Measurements from ENCODE around the gene IL31.
A peak's percentile ranks its signal among the peaks of the same experiment; 100 is the strongest.
"Not testable (repeated sequence)": the region's sequence is repeated elsewhere in the genome, so short reads cannot be mapped to it uniquely, and the experiment has no call there.

IL31 gene

DNA sequence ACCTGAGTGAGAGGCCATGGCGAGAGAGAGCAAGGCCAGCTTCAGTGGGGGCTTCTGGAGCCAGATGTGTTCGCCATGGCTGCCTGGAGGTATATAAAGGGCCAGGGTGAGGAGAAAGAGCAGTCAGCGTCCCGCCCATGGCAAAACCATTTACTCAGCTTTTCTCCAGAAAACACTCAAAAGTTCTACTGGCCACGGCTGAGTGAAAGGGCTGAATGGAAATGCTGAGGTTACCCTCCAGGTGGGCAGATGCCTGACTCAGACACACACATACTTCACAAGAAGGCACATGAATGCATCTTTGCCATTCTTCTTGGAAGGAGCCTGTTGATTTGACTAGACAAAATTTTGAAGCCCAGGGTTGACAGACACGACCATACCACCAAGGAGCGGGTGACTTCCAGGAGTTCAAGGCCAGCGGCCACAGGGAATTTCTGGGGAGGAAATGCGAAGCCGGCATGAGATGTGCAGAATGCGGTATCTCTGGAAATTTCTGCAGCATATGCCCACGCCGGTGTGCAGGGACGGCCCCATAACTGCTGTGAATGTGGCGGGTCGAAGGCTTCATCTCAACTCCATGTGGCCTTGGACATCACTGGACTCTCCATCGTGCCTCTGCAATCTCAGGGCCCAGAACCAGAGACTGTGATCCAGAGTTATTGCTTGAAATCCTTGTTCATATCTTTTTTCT lies at the start of gene IL31:
Gene IL31 (minus strand): TSS at position 67 of the 691 bp plus-strand sequence. CDS start 49 bp downstream, at position 18.
- Mint-ChIP-seq H3K4me3 (no peak within 1 kb of the TSS), H3K27me3 (ENCODE audit: low read depth) (no peaks in the 10 kb centered on the region), H3K36me3 (ENCODE audit: low read depth) (no peaks in the 10 kb centered on the region), H3K9me3 (no peaks in the 10 kb centered on the region), H3K4me1 (ENCODE audit: low read depth) (no peaks in the 10 kb centered on the region), H3K27ac (no peak within 1 kb of the TSS)
- peak; percentile 44 for DNase-seq (ENCODE audit: low spot score)

DNA sequence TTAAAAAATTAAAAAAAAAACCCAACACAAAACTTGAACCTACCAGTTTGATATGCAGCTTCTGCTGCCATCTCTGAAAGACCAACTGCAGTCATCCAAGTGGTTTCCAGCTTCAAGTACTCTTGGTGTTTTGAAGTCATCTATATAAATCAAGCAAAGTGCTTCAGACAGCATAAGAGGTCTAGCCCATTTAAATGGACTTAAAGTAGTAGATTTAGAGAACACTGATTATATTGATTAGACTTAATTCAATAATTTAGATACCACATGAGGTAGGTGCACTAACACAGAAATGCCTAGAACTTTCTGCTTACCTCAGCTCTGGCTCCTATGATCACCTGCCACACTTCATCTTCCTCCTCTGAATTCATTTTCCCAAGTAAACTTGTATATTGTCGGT lies 42.4 kb upstream of the IL31 start:
- Mint-ChIP-seq H3K27me3 (ENCODE audit: low read depth) (no peaks in the 10 kb centered on the region), H3K27ac (peak overlapping the region; percentile 16), H3K4me3 (no peak overlapping the region), H3K9me3 (no peaks in the 10 kb centered on the region), H3K4me1 (ENCODE audit: low read depth) (peaks cover 4% of the 10 kb centered on the region), H3K36me3 (ENCODE audit: low read depth) (peaks cover 42% of the 10 kb centered on the region)
- DNase-seq (ENCODE audit: low spot score), result no peak

DNA sequence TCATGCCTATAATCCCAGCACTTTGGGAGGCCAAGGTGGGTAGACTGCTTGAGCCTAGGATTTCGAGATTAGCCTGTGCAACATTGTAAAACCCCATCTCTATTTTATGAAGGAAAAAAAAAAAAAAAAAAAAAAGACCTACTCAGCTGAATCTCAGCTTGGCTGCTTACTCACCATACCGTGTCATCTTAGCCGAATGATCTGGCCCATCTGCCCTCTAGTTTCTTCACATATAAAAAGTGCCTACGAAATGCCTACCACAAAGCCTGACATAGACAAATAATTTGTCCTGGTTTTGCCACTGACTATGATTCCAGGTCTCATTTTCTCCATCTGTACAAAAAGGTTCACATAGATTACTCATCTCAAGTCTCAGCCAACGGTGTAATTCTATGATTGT lies 41.8 kb upstream of the IL31 start:
- peaks cover 39% of the 10 kb centered on the region for H3K36me3 Mint-ChIP-seq (ENCODE audit: low read depth)
- no peaks in the 10 kb centered on the region for H3K9me3 Mint-ChIP-seq
- peaks cover under 1% of the 10 kb centered on the region for H3K4me1 Mint-ChIP-seq (ENCODE audit: low read depth)
- H3K27me3 Mint-ChIP-seq (ENCODE audit: low read depth), result no peaks in the 10 kb centered on the region
- no peak for DNase-seq (ENCODE audit: low spot score)
- no peak overlapping the region for H3K27ac Mint-ChIP-seq
- H3K4me3 Mint-ChIP-seq, result no peak overlapping the region

DNA sequence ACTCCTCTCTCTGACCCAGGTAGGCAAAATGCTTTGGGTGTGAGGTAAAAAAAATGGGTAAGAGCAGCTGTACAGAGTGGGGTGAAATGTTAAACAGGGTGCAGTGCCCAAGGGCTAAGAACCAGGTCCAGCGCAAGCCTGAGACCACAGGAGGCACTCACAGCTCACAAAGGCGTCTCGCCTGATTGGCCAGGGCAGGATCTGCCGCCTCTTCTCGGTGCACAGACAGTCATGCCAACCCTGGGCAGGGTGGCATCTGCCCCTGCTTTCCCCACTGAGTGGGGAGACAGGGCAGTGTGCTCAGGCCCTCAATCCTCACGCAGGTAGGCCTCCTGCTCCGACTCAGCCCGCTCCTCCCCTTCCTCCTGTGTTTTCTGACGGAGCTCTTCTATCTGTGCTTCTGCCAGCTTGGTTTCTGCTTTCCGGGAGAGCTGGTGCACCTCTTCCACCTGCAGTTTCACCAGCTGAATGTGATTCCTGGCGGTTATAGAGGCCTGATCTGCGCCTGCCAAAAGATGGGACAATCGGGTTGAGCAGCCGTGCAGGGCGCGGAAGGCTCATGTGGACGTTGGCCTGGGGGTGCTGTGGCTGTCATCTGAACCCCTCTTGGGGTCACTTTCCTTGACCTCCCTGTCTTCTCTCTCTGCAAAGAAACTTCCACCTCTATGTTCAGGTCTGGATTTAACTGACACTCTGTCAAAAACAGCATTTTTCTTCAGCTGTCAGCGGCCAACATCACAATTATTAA lies 34.2 kb upstream of the IL31 start:
- H3K27ac Mint-ChIP-seq, result no peak overlapping the region
- DNase-seq (ENCODE audit: low spot score), result no peak
- H3K4me3 Mint-ChIP-seq, result no peak overlapping the region
- peaks cover 12% of the 10 kb centered on the region for H3K27me3 Mint-ChIP-seq (ENCODE audit: low read depth)
- peaks cover 6% of the 10 kb centered on the region for H3K4me1 Mint-ChIP-seq (ENCODE audit: low read depth)
- H3K36me3 Mint-ChIP-seq (ENCODE audit: low read depth), result peaks cover 34% of the 10 kb centered on the region
- no peaks in the 10 kb centered on the region for H3K9me3 Mint-ChIP-seq

DNA sequence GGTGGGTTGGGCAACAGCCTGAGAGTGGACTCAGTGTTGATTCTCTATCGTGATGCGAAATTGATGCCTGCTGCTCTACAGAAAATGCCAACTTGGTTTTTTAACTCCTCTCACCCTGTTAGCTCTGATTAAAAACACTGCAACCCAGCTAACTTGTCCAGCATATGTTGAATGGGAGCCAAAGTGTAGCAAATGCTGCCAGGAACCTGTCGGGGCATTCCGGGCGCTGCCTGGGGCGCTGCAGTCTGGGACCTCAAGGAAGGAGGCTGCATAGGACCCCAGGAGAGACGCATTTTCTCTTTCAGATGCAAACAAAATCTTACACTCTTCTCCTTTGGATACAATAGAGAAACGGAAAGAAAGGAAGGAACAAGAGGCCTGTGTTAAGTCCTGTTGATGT lies 33.4 kb upstream of the IL31 start:
- Mint-ChIP-seq H3K36me3 (ENCODE audit: low read depth) (peaks cover 31% of the 10 kb centered on the region), H3K27ac (no peak overlapping the region), H3K27me3 (ENCODE audit: low read depth) (peaks cover 20% of the 10 kb centered on the region), H3K9me3 (no peaks in the 10 kb centered on the region), H3K4me1 (ENCODE audit: low read depth) (peaks cover 6% of the 10 kb centered on the region), H3K4me3 (no peak overlapping the region)
- DNase-seq (ENCODE audit: low spot score), result no peak

DNA sequence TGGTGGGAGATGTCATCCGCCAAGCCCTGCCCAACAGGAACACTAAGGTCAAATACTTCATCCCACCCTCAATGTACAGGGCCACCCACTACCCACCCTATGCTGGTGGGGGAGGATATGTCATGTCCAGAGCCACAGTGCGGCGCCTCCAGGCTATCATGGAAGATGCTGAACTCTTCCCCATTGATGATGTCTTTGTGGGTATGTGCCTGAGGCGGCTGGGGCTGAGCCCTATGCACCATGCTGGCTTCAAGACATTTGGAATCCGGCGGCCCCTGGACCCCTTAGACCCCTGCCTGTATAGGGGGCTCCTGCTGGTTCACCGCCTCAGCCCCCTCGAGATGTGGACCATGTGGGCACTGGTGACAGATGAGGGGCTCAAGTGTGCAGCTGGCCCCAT lies 33.0 kb upstream of the IL31 start:
- no peak for DNase-seq (ENCODE audit: low spot score)
- peaks cover 28% of the 10 kb centered on the region for H3K36me3 Mint-ChIP-seq (ENCODE audit: low read depth)
- H3K4me1 Mint-ChIP-seq (ENCODE audit: low read depth), result peaks cover 6% of the 10 kb centered on the region
- H3K27me3 Mint-ChIP-seq (ENCODE audit: low read depth), result peaks cover 20% of the 10 kb centered on the region
- H3K27ac Mint-ChIP-seq, result no peak overlapping the region
- H3K9me3 Mint-ChIP-seq, result no peaks in the 10 kb centered on the region
- no peak overlapping the region for H3K4me3 Mint-ChIP-seq

DNA sequence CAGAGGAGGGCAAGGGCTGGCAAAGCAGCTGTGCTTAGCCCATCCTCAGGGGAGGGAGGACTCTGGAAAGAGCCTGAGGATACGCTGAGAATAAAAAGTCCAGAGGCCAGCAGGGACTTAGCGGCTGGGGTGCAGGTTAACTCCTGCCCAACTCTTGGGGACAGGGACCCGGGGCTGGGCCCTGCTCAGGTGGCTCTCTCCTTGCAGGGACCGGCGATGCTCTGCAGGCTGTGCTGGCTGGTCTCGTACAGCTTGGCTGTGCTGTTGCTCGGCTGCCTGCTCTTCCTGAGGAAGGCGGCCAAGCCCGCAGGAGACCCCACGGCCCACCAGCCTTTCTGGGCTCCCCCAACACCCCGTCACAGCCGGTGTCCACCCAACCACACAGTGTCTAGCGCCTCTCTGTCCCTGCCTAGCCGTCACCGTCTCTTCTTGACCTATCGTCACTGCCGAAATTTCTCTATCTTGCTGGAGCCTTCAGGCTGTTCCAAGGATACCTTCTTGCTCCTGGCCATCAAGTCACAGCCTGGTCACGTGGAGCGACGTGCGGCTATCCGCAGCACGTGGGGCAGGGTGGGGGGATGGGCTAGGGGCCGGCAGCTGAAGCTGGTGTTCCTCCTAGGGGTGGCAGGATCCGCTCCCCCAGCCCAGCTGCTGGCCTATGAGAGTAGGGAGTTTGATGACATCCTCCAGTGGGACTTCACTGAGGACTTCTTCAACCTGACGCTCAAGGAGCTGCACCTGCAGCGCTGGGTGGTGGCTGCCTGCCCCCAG lies 32.3 kb upstream of the IL31 start:
- no peak for DNase-seq (ENCODE audit: low spot score)
- Mint-ChIP-seq H3K36me3 (ENCODE audit: low read depth) (peaks cover 23% of the 10 kb centered on the region), H3K4me1 (ENCODE audit: low read depth) (peaks cover 6% of the 10 kb centered on the region), H3K4me3 (no peak overlapping the region), H3K27ac (no peak overlapping the region), H3K9me3 (no peaks in the 10 kb centered on the region), H3K27me3 (ENCODE audit: low read depth) (peaks cover 24% of the 10 kb centered on the region)

DNA sequence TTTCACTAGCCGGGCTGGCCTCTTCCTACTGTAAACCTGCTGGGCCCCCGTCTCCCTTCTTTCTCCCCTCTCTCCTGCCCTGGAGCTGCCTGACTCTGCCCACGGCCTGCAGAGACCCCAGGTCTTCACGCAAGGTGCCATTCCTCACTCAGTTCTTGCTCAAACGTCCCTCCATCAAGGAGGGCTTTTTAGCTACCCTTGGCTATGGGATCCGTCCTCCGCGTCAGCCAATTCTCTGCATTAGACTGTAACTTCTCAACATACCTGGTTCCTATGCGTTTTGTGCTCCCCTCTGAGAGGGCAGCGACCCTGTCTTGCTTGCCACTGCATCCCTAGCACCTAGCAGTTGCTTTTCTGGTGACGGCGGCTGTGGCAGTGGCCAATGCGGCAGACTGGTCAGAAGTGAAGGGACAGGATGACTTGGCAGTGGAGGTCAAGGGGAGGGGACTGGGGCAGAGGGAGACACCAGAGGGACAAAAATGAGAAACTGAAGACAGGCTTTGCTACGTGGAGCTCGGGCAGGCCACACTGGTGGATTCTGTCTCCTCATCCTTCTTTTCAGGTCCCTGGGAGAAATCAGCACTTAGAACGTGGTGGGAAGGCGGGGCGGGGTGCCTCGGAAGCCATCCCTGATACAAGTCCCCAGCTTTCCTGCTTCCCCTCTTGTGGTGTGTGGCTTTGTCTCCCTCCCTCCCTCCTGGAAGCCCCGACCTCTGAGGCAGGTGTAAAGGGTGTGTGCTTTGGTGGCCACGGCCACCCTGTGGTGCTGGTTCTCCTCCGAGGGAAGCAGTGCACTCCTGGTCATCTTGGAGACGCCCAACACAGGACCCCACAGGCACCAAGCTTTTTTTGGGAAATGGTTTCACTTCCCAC lies 31.3 kb upstream of the IL31 start:
- no peak for DNase-seq (ENCODE audit: low spot score)
- H3K27ac Mint-ChIP-seq, result peak overlapping the region; percentile 5
- H3K4me3 Mint-ChIP-seq, result peak overlapping the region; percentile 79
- H3K27me3 Mint-ChIP-seq (ENCODE audit: low read depth), result peaks cover 27% of the 10 kb centered on the region
- no peaks in the 10 kb centered on the region for H3K9me3 Mint-ChIP-seq
- peaks cover 21% of the 10 kb centered on the region for H3K36me3 Mint-ChIP-seq (ENCODE audit: low read depth)
- peaks cover 6% of the 10 kb centered on the region for H3K4me1 Mint-ChIP-seq (ENCODE audit: low read depth)

DNA sequence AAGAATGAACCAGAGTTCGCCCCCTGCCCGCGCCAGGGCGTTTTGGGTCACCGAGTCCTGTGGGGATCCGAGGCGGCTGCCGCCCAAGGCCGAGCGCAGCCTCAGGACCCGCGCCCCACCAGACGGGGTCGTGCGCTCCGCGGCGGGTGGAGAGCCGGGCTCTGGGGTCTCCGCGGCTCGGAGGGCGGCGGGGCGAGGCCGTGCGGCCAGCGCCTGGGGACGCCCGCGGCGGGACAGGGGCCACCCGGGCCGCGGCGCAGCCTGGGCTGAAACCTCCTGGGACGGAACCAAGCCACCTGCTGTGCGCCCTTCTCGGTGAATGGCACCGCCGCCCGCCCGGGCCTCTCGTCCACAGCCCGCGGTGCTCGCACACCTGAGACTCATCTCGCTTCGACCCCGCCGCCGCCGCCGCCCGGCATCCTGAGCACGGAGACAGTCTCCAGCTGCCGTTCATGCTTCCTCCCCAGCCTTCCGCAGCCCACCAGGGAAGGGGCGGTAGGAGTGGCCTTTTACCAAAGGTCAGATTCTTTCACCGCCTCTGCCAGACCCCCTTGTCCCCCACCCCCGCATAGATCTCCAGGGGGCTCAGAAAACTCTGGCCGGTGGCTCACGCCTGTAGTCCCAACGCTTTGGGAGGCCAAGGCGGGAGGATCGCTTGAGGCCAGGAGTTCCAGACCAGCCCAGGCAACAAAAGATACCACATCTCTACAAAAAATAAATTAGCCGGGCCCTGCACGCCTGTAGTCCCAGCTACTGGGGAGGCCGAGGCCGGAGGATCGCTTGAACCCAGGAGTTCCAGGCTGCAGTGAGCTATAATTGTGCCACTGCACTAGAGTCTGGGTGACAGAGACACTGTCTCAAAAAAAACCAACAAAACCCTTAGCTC lies 30.4 kb upstream of the IL31 start:
- peaks cover 27% of the 10 kb centered on the region for H3K27me3 Mint-ChIP-seq (ENCODE audit: low read depth)
- no peak overlapping the region for H3K27ac Mint-ChIP-seq
- no peak for DNase-seq (ENCODE audit: low spot score)
- H3K4me3 Mint-ChIP-seq, result peak overlapping the region; percentile 79
- H3K4me1 Mint-ChIP-seq (ENCODE audit: low read depth), result peaks cover 6% of the 10 kb centered on the region
- H3K9me3 Mint-ChIP-seq, result no peaks in the 10 kb centered on the region
- peaks cover 15% of the 10 kb centered on the region for H3K36me3 Mint-ChIP-seq (ENCODE audit: low read depth)

DNA sequence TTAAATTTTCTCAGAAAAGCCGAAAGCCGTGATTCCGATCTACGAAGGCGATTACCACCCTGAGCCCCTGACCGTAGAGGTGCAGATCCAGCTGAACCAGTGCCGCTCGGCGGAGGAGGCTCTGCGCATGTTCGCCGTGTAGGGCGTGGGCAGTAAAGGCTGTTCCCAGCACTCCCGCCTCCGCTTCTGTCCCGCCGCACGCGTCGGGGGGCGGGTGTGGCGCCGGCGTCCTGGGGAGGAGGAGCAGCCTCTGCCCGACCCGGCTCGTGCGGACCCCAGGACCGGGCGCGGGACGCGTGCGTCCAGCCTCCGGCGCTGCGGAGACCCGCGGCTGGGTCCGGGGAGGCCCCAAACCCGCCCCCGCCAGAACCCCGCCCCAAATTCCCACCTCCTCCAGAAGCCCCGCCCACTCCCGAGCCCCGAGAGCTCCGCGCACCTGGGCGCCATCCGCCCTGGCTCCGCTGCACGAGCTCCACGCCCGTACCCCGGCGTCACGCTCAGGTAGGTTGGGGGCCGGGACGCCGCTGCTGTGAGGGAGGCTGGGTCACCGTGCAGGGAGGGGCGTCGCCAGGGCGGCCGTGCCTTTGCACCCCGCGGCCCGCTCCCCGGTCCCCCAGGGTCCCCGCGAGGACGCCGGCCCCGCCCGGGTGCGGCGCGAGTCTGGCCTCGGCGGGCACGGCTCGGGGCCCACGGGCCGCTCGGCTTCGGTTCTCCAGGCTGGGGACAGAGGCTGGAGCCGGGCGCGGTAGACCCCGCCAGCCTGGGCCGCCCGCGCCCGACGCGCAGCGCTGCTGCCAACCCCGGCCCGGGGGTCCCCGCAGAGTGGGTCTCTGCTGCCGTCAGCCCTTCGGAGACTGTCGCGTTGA lies 29.5 kb upstream of the IL31 start, which contains the start of gene B3GNT4:
Gene B3GNT4 (plus strand): TSS at position 409 of the 866 bp plus-strand sequence. CDS start 910 bp downstream, outside the sequence.
- Mint-ChIP-seq H3K9me3 (no peaks in the 10 kb centered on the region), H3K4me3 (peak within 1 kb of the TSS; percentile 83), H3K4me1 (ENCODE audit: low read depth) (peaks cover 6% of the 10 kb centered on the region), H3K27ac (no peak within 1 kb of the TSS), H3K27me3 (ENCODE audit: low read depth) (peaks cover 27% of the 10 kb centered on the region), H3K36me3 (ENCODE audit: low read depth) (peaks cover 12% of the 10 kb centered on the region)
- DNase-seq (ENCODE audit: low spot score), result peak; percentile 61

DNA sequence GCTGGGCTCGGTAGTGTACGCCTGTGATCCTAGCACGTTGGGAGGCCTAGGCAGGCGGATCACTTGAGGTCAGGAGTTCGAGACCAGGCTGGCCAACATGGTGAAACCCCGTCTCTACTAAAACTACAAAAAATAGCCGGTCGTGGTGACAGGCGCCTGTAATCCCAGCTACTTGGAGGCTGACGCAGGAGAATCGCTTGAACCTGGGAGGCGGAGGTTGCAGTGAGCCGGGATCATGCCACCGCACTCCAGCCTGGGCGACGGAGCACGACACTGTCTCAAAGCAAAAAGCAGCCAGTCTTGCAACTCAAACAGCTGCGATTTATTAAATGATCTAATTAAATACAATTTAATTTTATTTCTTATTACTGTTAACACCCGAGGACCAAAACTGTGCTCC lies 28.8 kb upstream of the IL31 start:
- not testable (repeated sequence) for H3K9me3 Mint-ChIP-seq; DNase-seq (ENCODE audit: low spot score); H3K36me3 Mint-ChIP-seq (ENCODE audit: low read depth); H3K4me1 Mint-ChIP-seq (ENCODE audit: low read depth); H3K27ac Mint-ChIP-seq
- H3K4me3 Mint-ChIP-seq, result peak overlapping the region; percentile 83
- peaks cover 27% of the 10 kb centered on the region for H3K27me3 Mint-ChIP-seq (ENCODE audit: low read depth)

DNA sequence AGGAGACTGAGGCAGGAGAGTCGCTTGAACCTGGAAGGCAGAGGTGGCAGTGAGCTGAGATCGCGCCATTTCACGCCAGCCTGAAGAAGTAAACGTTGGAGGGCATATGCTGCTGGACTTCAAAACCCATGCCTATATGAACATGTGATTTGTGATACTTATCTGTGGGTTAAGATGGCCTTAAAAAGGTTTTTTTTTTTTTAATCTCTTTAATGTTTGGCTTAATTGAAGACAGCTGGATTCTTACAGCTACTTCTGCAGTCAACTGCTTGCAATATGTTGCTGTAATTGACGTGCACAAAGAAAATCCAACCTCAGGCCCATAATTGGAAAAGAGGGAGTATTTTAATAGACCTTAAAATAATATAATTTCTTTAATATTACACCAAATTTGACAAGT lies 28.0 kb upstream of the IL31 start:
- Mint-ChIP-seq H3K4me1 (ENCODE audit: low read depth) (peaks cover 7% of the 10 kb centered on the region), H3K36me3 (ENCODE audit: low read depth) (peaks cover 3% of the 10 kb centered on the region), H3K27me3 (ENCODE audit: low read depth) (peaks cover 27% of the 10 kb centered on the region), H3K9me3 (no peaks in the 10 kb centered on the region), H3K27ac (no peak overlapping the region), H3K4me3 (no peak overlapping the region)
- DNase-seq (ENCODE audit: low spot score), result no peak
